SK-N-SH treated with all-trans-retinoic acid at 6 μM for 48 hours (cell line): ENCODE data around the gene AMPH.

Experiments used
- PATZ1 ChIP-seq: fragments of 250-450 bp; sonication (Bioruptor Pico); IDR thresholded peaks from 2 replicates; pipeline ENCODE4 v1.8.0; 2020; ENCODE audit warnings: mild to moderate bottlenecking, moderate library complexity, borderline replicate concordance
- PPARA ChIP-seq: fragments of 250-450 bp; sonication (Bioruptor Pico); IDR thresholded peaks from 2 replicates; pipeline ENCODE4 v1.5.0; 2020; ENCODE audit warnings: mild to moderate bottlenecking, borderline replicate concordance
- ZFP3 ChIP-seq: fragments of 250-450 bp; sonication (Bioruptor Pico); IDR thresholded peaks from 2 replicates; pipeline ENCODE4 v1.5.0; 2020; ENCODE audit warnings: mild to moderate bottlenecking, moderate library complexity

GRCh38 chr7:38462819-38463218, 168.4 kb downstream of the AMPH start:
- no peak for TF ChIP-seq PATZ1 (CRISPR knock-in tag)
- TF ChIP-seq PPARA: no peak
- TF ChIP-seq ZFP3: no peak
